Panc1 (cell line): ENCODE results near the gene IGSF21.

ENCODE experiments used
- CTCF ChIP-seq: fragments of 450-650 bp; IDR thresholded peaks from 2 replicates; pipeline ENCODE4 v1.5.1; 2017; ENCODE audit warnings: mild to moderate bottlenecking
- POLR2AphosphoS5 ChIP-seq: IDR thresholded peaks from 2 replicates; pipeline ENCODE4 v1.6.1; 2012; ENCODE audit warnings: mild to moderate bottlenecking, low read depth, low read length, moderate library complexity
- REST ChIP-seq, 2 experiments: IDR thresholded peaks; 2 replicates each; pipeline ENCODE4 v1.6.1; 2011 to 2012; ENCODE audit warnings: low read depth in 2 of 2, control low read depth in 1 of 2, low read length in 1 of 2, mild to moderate bottlenecking in 1 of 2, moderate library complexity in 1 of 2; ENCODE audit not compliant: insufficient read depth in 1 of 2
- SIN3A ChIP-seq: IDR thresholded peaks from 2 replicates; pipeline ENCODE4 v1.6.1; 2012; ENCODE audit warnings: low read depth, mild to moderate bottlenecking, low read length, moderate library complexity, borderline replicate concordance; ENCODE audit not compliant: insufficient read depth

- TF ChIP-seq REST (IDR thresholded peaks at IDR 0.05; ENCODE audit: insufficient read depth in 1 of 2, low read depth in 2 of 2, low read length in 1 of 2) (no peak), CTCF (no peak), SIN3A (no peak), POLR2AphosphoS5 (no peak)
Measured at GRCh38 chr1:18179009-18179408, 71.4 kb downstream of the IGSF21 start.
